ENCODE data around the gene ALOX5AP. TPM values are rescaled to one million over a fixed set of nuclear protein-coding genes. Genes with fewer than 3 reads are reported as not detected.

ALOX5AP gene
- total and polyA plus RNA-seq, 7 experiments from 2014 or later: 22.1 to 198 (median 46.9) TPM

GRCh38 chr13:30789166-30789862, 54.0 kb downstream of the ALOX5AP start:
- ChIA-PET POLR2A (no interaction called here), CTCF (interaction anchor here (1.0 kb wide), 1 partner anchor 16 kb away, joined by 3 read pairs; no protein-coding TSS in a partner anchor)
- no peaks in the 10 kb centered on the region for H3K27me3 Mint-ChIP-seq

GRCh38 chr13:30790592-30790991, 55.2 kb downstream of the ALOX5AP start:
- CTCF ChIA-PET: no interaction called here
- H3K27me3 Mint-ChIP-seq: no peaks in the 10 kb centered on the region
- intact Hi-C loops (cut with micrococcal nuclease): no loop called here

More at GRCh38 chr13:30789166-30789862, 54.0 kb downstream of the ALOX5AP start:
- peaks cover 0 to 4% (median 0%) of the 10 kb centered on the region in 7 donors for H3K4me1 Mint-ChIP-seq
- no peak overlapping the region for H3K4me3 Mint-ChIP-seq
- no peaks in the 10 kb centered on the region for H3K36me3 ChIP-seq (ENCODE audit: control insufficient read depth in 2 of 3, insufficient read depth in 3 of 3, low read length in 3 of 3)
- H3K4me3 ChIP-seq (ENCODE audit: low read length): no peak overlapping the region
- no peaks in the 10 kb centered on the region for H3K9me3 Mint-ChIP-seq
- no peak overlapping the region for H3K27ac ChIP-seq (ENCODE audit: low read depth, low read length)
- peaks cover 0 to 9% (median 0%) of the 10 kb centered on the region in 5 donors for H3K36me3 Mint-ChIP-seq
- H3K4me1 ChIP-seq (ENCODE audit: control insufficient read depth in 2 of 2, insufficient read depth in 2 of 2, low read length in 2 of 2): no peaks in the 10 kb centered on the region
- DNase-seq (no peak), ATAC-seq (no peak)
- intact Hi-C loops (cut with micrococcal nuclease): no loop called here
- no peaks in the 10 kb centered on the region for H3K9me3 ChIP-seq (ENCODE audit: control insufficient read depth in 2 of 3, low read length in 3 of 3)
- H3K27me3 ChIP-seq (ENCODE audit: control insufficient read depth in 2 of 2, insufficient read depth in 2 of 2, low read length in 2 of 2): no peaks in the 10 kb centered on the region
- no peak overlapping the region for H3K27ac Mint-ChIP-seq

GRCh38 chr13:30791354-30792001, 56.1 kb downstream of the ALOX5AP start:
- Histone ChIP-seq H3K4me3 (ENCODE audit: low read length) (no peak overlapping the region), H3K36me3 (ENCODE audit: control insufficient read depth in 2 of 3, insufficient read depth in 3 of 3, low read length in 3 of 3) (no peaks in the 10 kb centered on the region), H3K4me1 (ENCODE audit: control insufficient read depth in 2 of 2, insufficient read depth in 2 of 2, low read length in 2 of 2) (peaks cover 0 to 9% of the 10 kb centered on the region in 2 donors), H3K9me3 (ENCODE audit: control insufficient read depth in 2 of 3, low read length in 3 of 3) (no peaks in the 10 kb centered on the region), H3K27me3 (ENCODE audit: control insufficient read depth in 2 of 2, insufficient read depth in 2 of 2, low read length in 2 of 2) (no peaks in the 10 kb centered on the region), H3K27ac (ENCODE audit: low read depth, low read length) (no peak overlapping the region)
- POLR2A ChIA-PET: no interaction called here
- intact Hi-C loops (cut with micrococcal nuclease): no loop called here
- Mint-ChIP-seq H3K4me3 (no peak overlapping the region), H3K27me3 (no peaks in the 10 kb centered on the region), H3K27ac (no peak overlapping the region), H3K9me3 (no peaks in the 10 kb centered on the region), H3K4me1 (peaks cover 4 to 24% (median 7%) of the 10 kb centered on the region in 7 donors), H3K36me3 (peaks cover 0 to 8% (median 0%) of the 10 kb centered on the region in 5 donors)
- CTCF ChIA-PET: no interaction called here
- DNase-seq (no peak), ATAC-seq (no peak)

More at GRCh38 chr13:30790592-30790991, 55.2 kb downstream of the ALOX5AP start:
- ATAC-seq (no peak), DNase-seq (no peak)
- Histone ChIP-seq H3K27me3 (ENCODE audit: control insufficient read depth in 2 of 2, insufficient read depth in 2 of 2, low read length in 2 of 2) (no peaks in the 10 kb centered on the region), H3K4me3 (ENCODE audit: low read length) (no peak overlapping the region), H3K4me1 (ENCODE audit: control insufficient read depth in 2 of 2, insufficient read depth in 2 of 2, low read length in 2 of 2) (peaks cover 0 to 4% of the 10 kb centered on the region in 2 donors), H3K9me3 (ENCODE audit: control insufficient read depth in 2 of 3, low read length in 3 of 3) (no peaks in the 10 kb centered on the region), H3K27ac (ENCODE audit: low read depth, low read length) (no peak overlapping the region), H3K36me3 (ENCODE audit: control insufficient read depth in 2 of 3, insufficient read depth in 3 of 3, low read length in 3 of 3) (no peaks in the 10 kb centered on the region)
- Mint-ChIP-seq H3K4me3 (no peak overlapping the region), H3K36me3 (peaks cover 0 to 8% (median 0%) of the 10 kb centered on the region in 5 donors), H3K27ac (no peak overlapping the region), H3K4me1 (peaks cover 0 to 15% (median 0%) of the 10 kb centered on the region in 7 donors), H3K9me3 (no peaks in the 10 kb centered on the region)
- POLR2A ChIA-PET: no interaction called here

GRCh38 chr13:30792285-30793000, 57.1 kb downstream of the ALOX5AP start:
- peaks cover 0 to 1% (median 0%) of the 10 kb centered on the region in 5 donors for H3K36me3 Mint-ChIP-seq
- H3K4me3 Mint-ChIP-seq: no peak overlapping the region
- Histone ChIP-seq H3K9me3 (ENCODE audit: control insufficient read depth in 2 of 3, low read length in 3 of 3) (no peaks in the 10 kb centered on the region), H3K4me1 (ENCODE audit: control insufficient read depth in 2 of 2, insufficient read depth in 2 of 2, low read length in 2 of 2) (peaks cover 0 to 9% of the 10 kb centered on the region in 2 donors), H3K4me3 (ENCODE audit: low read length) (no peak overlapping the region), H3K27ac (ENCODE audit: low read depth, low read length) (no peak overlapping the region), H3K36me3 (ENCODE audit: control insufficient read depth in 2 of 3, insufficient read depth in 3 of 3, low read length in 3 of 3) (no peaks in the 10 kb centered on the region), H3K27me3 (ENCODE audit: control insufficient read depth in 2 of 2, insufficient read depth in 2 of 2, low read length in 2 of 2) (no peaks in the 10 kb centered on the region)
- POLR2A ChIA-PET: no interaction called here
- H3K9me3 Mint-ChIP-seq: no peaks in the 10 kb centered on the region
- no peaks in the 10 kb centered on the region for H3K27me3 Mint-ChIP-seq
- no peak for ATAC-seq
- CTCF ChIA-PET: interaction anchor here (0.6 kb wide), 2 partner anchors 11 to 15 kb away, joined by 4 to 6 read pairs; no protein-coding TSS in a partner anchor
- no peak for DNase-seq
- no peak overlapping the region for H3K27ac Mint-ChIP-seq
- peaks cover 6 to 32% (median 8%) of the 10 kb centered on the region in 7 donors for H3K4me1 Mint-ChIP-seq
- intact Hi-C loops (cut with micrococcal nuclease): no loop called here

GRCh38 chr13:30796132-30796572, 60.8 kb downstream of the ALOX5AP start:
- Histone ChIP-seq H3K27ac (ENCODE audit: low read depth, low read length) (no peak overlapping the region), H3K4me1 (ENCODE audit: control insufficient read depth in 2 of 2, insufficient read depth in 2 of 2, low read length in 2 of 2) (peaks cover 0 to 9% of the 10 kb centered on the region in 2 donors), H3K36me3 (ENCODE audit: control insufficient read depth in 2 of 3, insufficient read depth in 3 of 3, low read length in 3 of 3) (no peaks in the 10 kb centered on the region), H3K9me3 (ENCODE audit: control insufficient read depth in 2 of 3, low read length in 3 of 3) (no peaks in the 10 kb centered on the region), H3K4me3 (ENCODE audit: low read length) (no peak overlapping the region), H3K27me3 (ENCODE audit: control insufficient read depth in 2 of 2, insufficient read depth in 2 of 2, low read length in 2 of 2) (no peaks in the 10 kb centered on the region)
- ATAC-seq (peak; percentile 22), DNase-seq (no peak)
- peak overlapping the region in 4 of 9 donors; percentile 13 to 89 (median 51) for H3K27ac Mint-ChIP-seq
- ChIA-PET POLR2A (no interaction called here), CTCF (interaction anchor here (1.3 kb wide), 1 partner anchor 9 kb away, joined by 3 read pairs; no protein-coding TSS in a partner anchor)
- intact Hi-C loops (cut with micrococcal nuclease): no loop called here
- no peaks in the 10 kb centered on the region for H3K36me3 Mint-ChIP-seq
- H3K27me3 Mint-ChIP-seq: no peaks in the 10 kb centered on the region
- H3K4me1 Mint-ChIP-seq: peaks cover 6 to 32% (median 8%) of the 10 kb centered on the region in 7 donors
- no peaks in the 10 kb centered on the region for H3K9me3 Mint-ChIP-seq
- peak overlapping the region in 3 of 10 donors; percentile 7 to 78 (median 38) for H3K4me3 Mint-ChIP-seq

GRCh38 chr13:30796631-30797601, 61.6 kb downstream of the ALOX5AP start:
- CTCF ChIA-PET: interaction anchor here (1.3 kb wide), 1 partner anchor 8 kb away, joined by 3 read pairs; no protein-coding TSS in a partner anchor
- POLR2A ChIA-PET: no interaction called here
- Mint-ChIP-seq H3K36me3 (no peaks in the 10 kb centered on the region), H3K4me3 (peak overlapping the region in 1 of 10 donors; percentile 78), H3K4me1 (peaks cover 6 to 32% (median 8%) of the 10 kb centered on the region in 7 donors), H3K9me3 (no peaks in the 10 kb centered on the region), H3K27ac (peak overlapping the region in 3 of 9 donors; percentile 13 to 89 (median 68)), H3K27me3 (no peaks in the 10 kb centered on the region)
- Histone ChIP-seq H3K36me3 (ENCODE audit: control insufficient read depth in 2 of 3, insufficient read depth in 3 of 3, low read length in 3 of 3) (no peaks in the 10 kb centered on the region), H3K4me3 (ENCODE audit: low read length) (no peak overlapping the region), H3K27ac (ENCODE audit: low read depth, low read length) (no peak overlapping the region), H3K27me3 (ENCODE audit: control insufficient read depth in 2 of 2, insufficient read depth in 2 of 2, low read length in 2 of 2) (no peaks in the 10 kb centered on the region), H3K9me3 (ENCODE audit: control insufficient read depth in 2 of 3, low read length in 3 of 3) (no peaks in the 10 kb centered on the region), H3K4me1 (ENCODE audit: control insufficient read depth in 2 of 2, insufficient read depth in 2 of 2, low read length in 2 of 2) (peaks cover 0 to 9% of the 10 kb centered on the region in 2 donors)
- ATAC-seq (no peak), DNase-seq (peak in 1 of 9 donors; percentile 40)
- intact Hi-C loops (cut with micrococcal nuclease): no loop called here
